Smooth muscle cell (in vitro differentiated cells): Measurements from ENCODE around the gene TMED4. TPM values are rescaled to one million over a fixed set of nuclear protein-coding genes. Genes with fewer than 3 reads are reported as not detected.
A peak's percentile ranks its signal among the peaks of the same experiment; 100 is the strongest.

Experiments used
- DNase-seq: peaks from one replicate; lab custom pipeline; 2025; ENCODE audit not compliant: unreplicated experiment; lab: John Stamatoyannopoulos, UW
- H2AFZ ChIP-seq: fragments of 200-600 bp; sonication (generic); 2 replicates; pipeline ENCODE4 v1.6.0; 2016; ENCODE audit warnings: antibody characterized with exemption, low read depth, mild to moderate bottlenecking
- H3F3A ChIP-seq: fragments of 200-600 bp; sonication (generic); 2 replicates; pipeline ENCODE4 v1.6.0; 2017; ENCODE audit warnings: antibody characterized with exemption, low read depth
- H3K27ac ChIP-seq: fragments of 200-600 bp; sonication (generic); 2 replicates; pipeline ENCODE4 v1.5.1; 2016; ENCODE audit warnings: low read depth, mild to moderate bottlenecking
- H3K27me3 ChIP-seq: fragments of 200-600 bp; sonication (generic); 2 replicates; pipeline ENCODE4 v1.6.1; 2016; ENCODE audit warnings: low read depth, mild to moderate bottlenecking
- H3K36me3 ChIP-seq: fragments of 200-600 bp; sonication (generic); 2 replicates; pipeline ENCODE4 v1.5.1; 2016; ENCODE audit warnings: low read depth
- H3K4me1 ChIP-seq: fragments of 200-600 bp; sonication (generic); 2 replicates; pipeline ENCODE4 v1.5.1; 2016; ENCODE audit warnings: low read depth
- H3K4me2 ChIP-seq: fragments of 200-600 bp; sonication (generic); 2 replicates; pipeline ENCODE4 v1.6.0; 2016; ENCODE audit warnings: mild to moderate bottlenecking
- H3K4me3 ChIP-seq: fragments of 200-600 bp; sonication (generic); 2 replicates; pipeline ENCODE4 v1.5.1; 2016; ENCODE audit warnings: mild to moderate bottlenecking
- H3K79me2 ChIP-seq: fragments of 200-600 bp; sonication (generic); 2 replicates; pipeline ENCODE4 v1.6.0; 2016; ENCODE audit warnings: low read depth, mild to moderate bottlenecking
- H3K9ac ChIP-seq: fragments of 200-600 bp; sonication (generic); 2 replicates; pipeline ENCODE4 v1.6.0; 2016; ENCODE audit warnings: low read depth
- H3K9me3 ChIP-seq: fragments of 200-600 bp; sonication (generic); replicated peaks from 2 replicates; pipeline ENCODE4 v1.5.1; 2016; ENCODE audit warnings: low read depth
- H4K20me1 ChIP-seq: fragments of 200-600 bp; sonication (generic); 2 replicates; pipeline ENCODE4 v1.6.0; 2016; ENCODE audit warnings: low read depth
- WGBS: methylation state at CpG from one replicate; pipeline ENCODE4 v1.1.7; 2016; ENCODE audit warnings: low lambda C conversion rate; 5-methylcytosine and 5-hydroxymethylcytosine counted together
- polyA plus RNA-seq: library from polyadenylated mRNA; unstranded; fragments of >200 nt; fragmentation: Nextera tagmentation; extraction: Ambion mirVana; gene quantifications from 2 replicates; pipeline ENCODE4 v1.2.1, GENCODE V29; 2016
- total RNA-seq: library from RNA; depleted of rRNA; stranded (reverse); fragments of >200 nt; gene quantifications from 2 replicates; pipeline ENCODE4 v1.2.3, GENCODE V29; 2014
- TF ChIP-seq, protein P1 (sequence below): fragments of 200-600 bp; sonication (generic); IDR thresholded peaks from 2 replicates; pipeline ENCODE4 v1.5.1; 2017; ENCODE audit warnings: borderline replicate concordance, mild to moderate bottlenecking, antibody characterized with exemption; ENCODE audit not compliant: insufficient read depth, poor library complexity, severe bottlenecking

The TMED4 gene
- total and polyA plus RNA-seq, 2 experiments from 2014 or later: 38.4 to 50.8 TPM

DNA sequence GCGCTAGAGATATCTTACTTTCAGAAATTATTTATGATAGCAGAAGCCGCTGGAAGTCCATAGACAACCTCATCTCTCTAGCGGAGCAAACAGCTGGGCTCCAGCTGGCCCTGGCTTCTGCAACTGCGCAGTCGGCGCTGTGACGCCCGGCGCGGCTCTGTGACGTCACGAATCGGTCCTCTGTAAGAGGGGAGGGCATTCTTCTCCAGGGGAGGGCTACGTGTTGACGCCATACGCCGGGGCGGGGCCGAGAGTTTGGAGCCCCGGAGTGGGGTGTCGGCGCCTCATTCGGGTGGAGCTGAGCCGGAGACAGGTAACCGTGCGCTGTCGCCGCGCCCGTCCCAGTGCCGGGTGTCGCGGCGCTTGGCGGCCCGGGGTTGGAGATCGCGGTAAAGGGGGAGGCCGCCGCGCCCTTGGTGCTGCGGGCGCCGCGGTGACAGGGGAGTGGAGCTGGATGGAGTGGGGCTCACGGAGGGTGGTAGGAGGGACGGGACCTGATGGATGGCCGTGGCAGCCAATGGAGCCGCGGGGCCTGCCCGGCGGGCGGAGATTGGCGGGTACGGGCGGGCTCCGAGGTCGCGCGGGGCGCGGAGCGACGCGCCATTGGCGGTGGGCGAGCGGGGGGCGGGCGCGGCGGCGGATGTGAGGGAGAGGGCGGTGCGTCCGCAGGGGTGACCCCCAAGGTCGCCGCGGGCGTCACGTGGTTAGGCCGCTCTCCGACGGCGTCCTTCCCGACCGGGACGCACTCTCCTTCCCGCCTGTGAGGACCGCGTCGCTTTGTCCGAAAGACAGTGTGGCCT, 24.5 kb upstream of the TMED4 start, which contains the start of gene OGDH:
OGDH (plus strand) TSS at position 287 of the 800 bp plus-strand sequence. CDS start 17,717 bp downstream, outside the sequence.
- peak; percentile 99 for DNase-seq
- Histone ChIP-seq H3K4me3 (peak within 1 kb of the TSS; percentile 93), H4K20me1 (peaks cover 37% of the 10 kb centered on the region), H2AFZ (peak within 1 kb of the TSS; percentile 82), H3K27me3 (no peaks in the 10 kb centered on the region), H3K9me3 (no peaks in the 10 kb centered on the region), H3K9ac (peak within 1 kb of the TSS; percentile 97), H3F3A (no peaks in the 10 kb centered on the region), H3K4me2 (peak within 1 kb of the TSS; percentile 93), H3K27ac (peak within 1 kb of the TSS; percentile 94), H3K4me1 (peaks cover 4% of the 10 kb centered on the region), H3K36me3 (no peaks in the 10 kb centered on the region), H3K79me2 (peaks cover 46% of the 10 kb centered on the region)
- TF ChIP-seq, protein P1, sequence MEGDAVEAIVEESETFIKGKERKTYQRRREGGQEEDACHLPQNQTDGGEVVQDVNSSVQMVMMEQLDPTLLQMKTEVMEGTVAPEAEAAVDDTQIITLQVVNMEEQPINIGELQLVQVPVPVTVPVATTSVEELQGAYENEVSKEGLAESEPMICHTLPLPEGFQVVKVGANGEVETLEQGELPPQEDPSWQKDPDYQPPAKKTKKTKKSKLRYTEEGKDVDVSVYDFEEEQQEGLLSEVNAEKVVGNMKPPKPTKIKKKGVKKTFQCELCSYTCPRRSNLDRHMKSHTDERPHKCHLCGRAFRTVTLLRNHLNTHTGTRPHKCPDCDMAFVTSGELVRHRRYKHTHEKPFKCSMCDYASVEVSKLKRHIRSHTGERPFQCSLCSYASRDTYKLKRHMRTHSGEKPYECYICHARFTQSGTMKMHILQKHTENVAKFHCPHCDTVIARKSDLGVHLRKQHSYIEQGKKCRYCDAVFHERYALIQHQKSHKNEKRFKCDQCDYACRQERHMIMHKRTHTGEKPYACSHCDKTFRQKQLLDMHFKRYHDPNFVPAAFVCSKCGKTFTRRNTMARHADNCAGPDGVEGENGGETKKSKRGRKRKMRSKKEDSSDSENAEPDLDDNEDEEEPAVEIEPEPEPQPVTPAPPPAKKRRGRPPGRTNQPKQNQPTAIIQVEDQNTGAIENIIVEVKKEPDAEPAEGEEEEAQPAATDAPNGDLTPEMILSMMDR: no peak
- under 1% methylated on average over 79 of the region's 93 CpGs for WGBS

- Histone ChIP-seq H3K36me3 (no peaks in the 10 kb centered on the region), H4K20me1 (peaks cover 24% of the 10 kb centered on the region), H3K79me2 (peaks cover 30% of the 10 kb centered on the region), H3K9me3 (no peaks in the 10 kb centered on the region), H3K27ac (no peak overlapping the region), H3K27me3 (no peaks in the 10 kb centered on the region), H3K4me1 (peaks cover 4% of the 10 kb centered on the region), H3F3A (no peaks in the 10 kb centered on the region), H3K4me3 (no peak overlapping the region), H3K9ac (no peak overlapping the region), H3K4me2 (no peak overlapping the region), H2AFZ (no peak overlapping the region)
- TF ChIP-seq, protein P1: no peak
- WGBS: 95% methylated on average over 2 of the region's 2 CpGs
- no peak for DNase-seq
Measured at GRCh38 chr7:44604941-44605340, 22.9 kb upstream of the TMED4 start.

DNA sequence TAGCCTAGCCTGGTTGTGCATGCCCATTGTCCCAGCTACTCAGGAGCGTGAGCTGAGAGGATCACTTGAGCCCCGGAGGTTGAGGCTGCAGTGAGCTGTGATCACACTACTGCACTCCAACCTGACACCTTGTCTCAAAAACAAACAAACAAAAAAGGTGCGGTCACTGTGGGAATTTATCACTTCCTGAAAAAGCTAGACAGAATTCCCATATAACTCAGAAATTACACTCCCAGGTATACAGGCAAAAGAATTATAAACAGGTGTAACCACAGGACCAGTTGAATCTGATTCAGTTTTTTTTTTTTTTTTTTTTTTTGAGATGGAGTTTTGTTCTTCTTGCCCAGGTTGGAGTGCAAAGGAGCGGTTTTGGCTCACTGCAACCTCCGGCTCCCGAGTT, 21.2 kb upstream of the TMED4 start:
- Histone ChIP-seq H2AFZ (no peak overlapping the region), H3F3A (no peaks in the 10 kb centered on the region), H3K79me2 (peaks cover 13% of the 10 kb centered on the region), H3K4me2 (no peak overlapping the region), H3K27me3 (no peaks in the 10 kb centered on the region), H4K20me1 (peaks cover 6% of the 10 kb centered on the region), H3K4me1 (no peaks in the 10 kb centered on the region), H3K9ac (no peak overlapping the region), H3K27ac (no peak overlapping the region), H3K4me3 (no peak overlapping the region), H3K9me3 (no peaks in the 10 kb centered on the region), H3K36me3 (no peaks in the 10 kb centered on the region)
- DNase-seq: no peak
- WGBS: 83% methylated on average over 6 of the region's 6 CpGs
- TF ChIP-seq, protein P1: no peak

DNA sequence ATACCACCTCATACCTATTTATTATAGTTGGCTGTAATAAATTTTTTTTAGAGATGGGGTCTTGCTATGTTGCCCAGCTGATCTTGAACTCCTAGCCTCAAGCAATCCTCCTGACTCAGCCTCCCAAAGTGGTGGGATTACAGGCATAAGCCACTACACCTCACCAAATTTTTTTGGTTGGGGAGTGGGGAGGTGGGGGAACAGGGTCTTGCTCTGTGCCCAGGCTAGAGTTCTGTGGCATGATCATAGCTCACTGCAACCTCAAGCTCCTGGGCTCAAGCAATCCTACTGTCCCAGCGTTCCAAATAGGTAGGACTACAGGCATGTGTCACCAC, 20.5 kb upstream of the TMED4 start:
- H3F3A ChIP-seq: no peaks in the 10 kb centered on the region
- no peak overlapping the region for H2AFZ ChIP-seq
- no peaks in the 10 kb centered on the region for H3K4me1 ChIP-seq
- no peak overlapping the region for H3K4me2 ChIP-seq
- no peaks in the 10 kb centered on the region for H3K9me3 ChIP-seq
- WGBS: 82% methylated on average over 1 of the region's 1 CpG
- no peaks in the 10 kb centered on the region for H3K27me3 ChIP-seq
- DNase-seq: no peak
- H3K9ac ChIP-seq: no peak overlapping the region
- H3K27ac ChIP-seq: no peak overlapping the region
- TF ChIP-seq, protein P1: no peak
- H4K20me1 ChIP-seq: peaks cover 5% of the 10 kb centered on the region
- no peaks in the 10 kb centered on the region for H3K36me3 ChIP-seq
- H3K4me3 ChIP-seq: no peak overlapping the region
- H3K79me2 ChIP-seq: peaks cover 6% of the 10 kb centered on the region
